HEK293 (cell line): ENCODE results near the gene MTFMT.

ENCODE experiments used
- CTCF ChIA-PET: fragments of 350-600 bp; formaldehyde crosslinking; extraction: SDS; loops from one replicate; lab custom pipeline; 2021; ENCODE audit warnings: antibody characterized with exemption; lab: Yijun Ruan, JAX
- POLR2A ChIA-PET: fragments of 300-600 bp; formaldehyde crosslinking; extraction: SDS; loops from one replicate; lab custom pipeline; 2020; ENCODE audit warnings: antibody characterized with exemption, inconsistent platforms; lab: Yijun Ruan, JAX
- H3K27ac ChIP-seq: fragments of 200-500 bp; sonication (Bioruptor generic); 2 replicates; pipeline ENCODE4 v1.5.1; 2014; ENCODE audit warnings: low read depth, low read length, control low read depth, inconsistent platforms; ENCODE audit errors: extremely low read depth
- H3K36me3 ChIP-seq, 2 experiments: fragments of 200-500 bp in 1 of 2; sonication (Bioruptor generic) in 1 of 2; 1 replicate in 1 of 2; 2 replicates in 1 of 2; pipeline ENCODE4 v1.5.1; 2014 to 2017; ENCODE audit warnings: inconsistent platforms in 2 of 2, low read length in 2 of 2; ENCODE audit not compliant: control insufficient read depth in 2 of 2, insufficient read depth in 1 of 2
- H3K4me1 ChIP-seq: fragments of 200-500 bp; sonication (Bioruptor generic); 2 replicates; pipeline ENCODE4 v1.5.1; 2014; ENCODE audit warnings: mild to moderate bottlenecking, low read length, inconsistent platforms; ENCODE audit not compliant: control insufficient read depth, insufficient read depth
- H3K4me3 ChIP-seq: 2 replicates; pipeline ENCODE4 v1.5.1; 2011; ENCODE audit warnings: low read depth, mild to moderate bottlenecking, control low read depth, low read length, moderate library complexity
- H3K9me3 ChIP-seq: fragments of 200-500 bp; sonication (Bioruptor generic); 2 replicates; pipeline ENCODE4 v1.5.1; 2014; ENCODE audit warnings: low read depth, low read length, inconsistent platforms; ENCODE audit not compliant: control insufficient read depth, insufficient read depth
- HOXC10 ChIP-seq: sonication (generic); formaldehyde crosslinking; IDR thresholded peaks from 2 replicates; pipeline ENCODE4 v1.8.1; 2023; ENCODE audit warnings: mild to moderate bottlenecking, missing genetic modification reagents
- ZFP41 ChIP-seq: fragments of 450-650 bp; formaldehyde crosslinking; IDR thresholded peaks from 2 replicates; pipeline ENCODE4 v1.5.1; 2016; ENCODE audit warnings: missing biosample characterization, missing genetic modification characterization, borderline replicate concordance
- ZNF146 ChIP-seq: fragments of 450-650 bp; formaldehyde crosslinking; IDR thresholded peaks from 2 replicates; pipeline ENCODE4 v1.5.1; 2016; ENCODE audit warnings: missing biosample characterization, missing genetic modification characterization
- ZNF366 ChIP-seq: fragments of 450-650 bp; formaldehyde crosslinking; conservative IDR thresholded peaks from 2 replicates; pipeline ENCODE4 v1.5.1; 2016; ENCODE audit warnings: missing biosample characterization, missing genetic modification characterization
- ZNF488 ChIP-seq: fragments of 450-650 bp; formaldehyde crosslinking; IDR thresholded peaks from 2 replicates; pipeline ENCODE4 v1.5.1; 2016; ENCODE audit warnings: missing biosample characterization, missing genetic modification characterization
- ZNF558 ChIP-seq: fragments of 450-650 bp; formaldehyde crosslinking; IDR thresholded peaks from 2 replicates; pipeline ENCODE4 v1.5.1; 2016; ENCODE audit warnings: missing biosample characterization, missing genetic modification characterization
- ZNF596 ChIP-seq: fragments of 450-650 bp; IDR thresholded peaks from 2 replicates; pipeline ENCODE4 v1.5.0; 2018; ENCODE audit warnings: missing biosample characterization, mild to moderate bottlenecking, missing genetic modification characterization, moderate library complexity
- ZNF677 ChIP-seq: fragments of 450-650 bp; IDR thresholded peaks from 2 replicates; pipeline ENCODE4 v1.5.0; 2018; ENCODE audit warnings: missing biosample characterization, mild to moderate bottlenecking, missing genetic modification characterization, moderate library complexity
- ZNF692 ChIP-seq: fragments of 450-650 bp; formaldehyde crosslinking; IDR thresholded peaks from 2 replicates; pipeline ENCODE4 v1.5.1; 2016; ENCODE audit warnings: missing biosample characterization, missing genetic modification characterization
- ZNF701 ChIP-seq: fragments of 450-650 bp; formaldehyde crosslinking; IDR thresholded peaks from 2 replicates; pipeline ENCODE4 v1.5.1; 2016; ENCODE audit warnings: missing biosample characterization, missing genetic modification characterization
- TF ChIP-seq, protein P1 (sequence below): fragments of 450-650 bp; IDR thresholded peaks from 2 replicates; pipeline ENCODE4 v1.5.1; 2018; ENCODE audit warnings: missing biosample characterization, mild to moderate bottlenecking, missing genetic modification characterization

MTFMT gene

GRCh38 chr15:65066001-65066634, 36.7 kb upstream of the MTFMT start:
- TF ChIP-seq ZNF692 (no peak), HOXC10 (CRISPR knock-in tag) (no peak), ZNF366 (tag by site-specific recombination) (peak; percentile 90)
- TF ChIP-seq, all 188 proteins: peak for 1
- Histone ChIP-seq H3K27ac (no peak overlapping the region), H3K4me3 (no peak overlapping the region), H3K9me3 (no peaks in the 10 kb centered on the region), H3K36me3 (no peaks in the 10 kb centered on the region), H3K4me1 (no peaks in the 10 kb centered on the region)
- CTCF ChIA-PET = interaction anchor here (0.6 to 1.4 kb wide), 4 partner anchors 11 to 345 kb away, joined by 4 to 6 read pairs (median 5); no protein-coding TSS in a partner anchor
- POLR2A ChIA-PET = interaction anchor here (0.7 kb wide), 1 partner anchor 222 kb away, joined by 3 read pairs; no protein-coding TSS in a partner anchor

DNA sequence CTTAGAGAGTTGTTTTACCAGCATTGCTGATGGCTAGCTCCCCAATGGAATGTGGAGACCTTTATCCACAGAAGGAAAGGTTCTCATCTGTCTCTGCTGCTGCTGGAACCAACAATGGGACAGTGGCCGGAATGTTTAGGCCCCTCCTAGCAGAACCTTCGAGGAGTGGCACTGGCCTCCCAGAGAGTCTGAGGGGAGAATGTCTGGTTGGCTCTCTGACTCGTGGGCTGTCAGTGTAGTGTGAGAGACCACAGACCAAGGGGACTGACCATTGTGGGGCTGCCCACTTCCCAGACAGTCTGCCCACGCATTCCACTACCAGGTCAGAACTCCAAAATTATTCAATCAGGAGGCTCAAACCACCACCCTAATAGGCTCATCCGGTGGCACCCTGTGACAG, 33.3 kb upstream of the MTFMT start:
- no peaks in the 10 kb centered on the region for H3K9me3 ChIP-seq
- H3K4me3 ChIP-seq = no peak overlapping the region
- no peak overlapping the region for H3K27ac ChIP-seq
- no peaks in the 10 kb centered on the region for H3K4me1 ChIP-seq
- TF ChIP-seq ZNF596 (tag by site-specific recombination) (no peak), ZNF488 (tag by site-specific recombination) (no peak), ZNF701 (tag by site-specific recombination) (no peak)
- no peaks in the 10 kb centered on the region for H3K36me3 ChIP-seq
- CTCF ChIA-PET = interaction anchor here (0.8 to 2.2 kb wide), 3 partner anchors 8 to 20 kb away, joined by 3 to 7 read pairs (median 5); no protein-coding TSS in a partner anchor
- POLR2A ChIA-PET = no interaction called here

DNA sequence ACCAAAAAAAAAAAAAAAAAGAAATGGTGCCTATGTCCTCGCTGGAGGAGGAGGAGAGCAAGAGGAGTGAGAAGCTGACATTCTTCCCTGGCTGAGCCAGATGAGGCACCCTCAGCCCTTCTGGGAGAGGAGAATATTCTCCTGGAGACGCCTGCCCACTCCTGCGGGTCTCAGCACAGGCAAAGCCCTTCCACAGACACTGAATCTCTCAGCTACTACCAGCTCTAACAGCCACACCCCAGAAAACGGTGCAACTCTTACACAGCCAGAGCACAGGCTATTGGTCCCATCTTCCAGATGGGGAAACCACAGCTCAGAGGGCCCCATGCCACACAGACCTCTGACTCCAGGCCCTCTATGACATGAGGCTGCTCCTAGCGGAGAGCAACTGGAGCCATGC, 32.6 kb upstream of the MTFMT start:
- no peaks in the 10 kb centered on the region for H3K4me1 ChIP-seq
- TF ChIP-seq ZFP41 (tag by site-specific recombination) = no peak
- TF ChIP-seq ZNF677 (tag by site-specific recombination) = no peak
- TF ChIP-seq, protein P1, sequence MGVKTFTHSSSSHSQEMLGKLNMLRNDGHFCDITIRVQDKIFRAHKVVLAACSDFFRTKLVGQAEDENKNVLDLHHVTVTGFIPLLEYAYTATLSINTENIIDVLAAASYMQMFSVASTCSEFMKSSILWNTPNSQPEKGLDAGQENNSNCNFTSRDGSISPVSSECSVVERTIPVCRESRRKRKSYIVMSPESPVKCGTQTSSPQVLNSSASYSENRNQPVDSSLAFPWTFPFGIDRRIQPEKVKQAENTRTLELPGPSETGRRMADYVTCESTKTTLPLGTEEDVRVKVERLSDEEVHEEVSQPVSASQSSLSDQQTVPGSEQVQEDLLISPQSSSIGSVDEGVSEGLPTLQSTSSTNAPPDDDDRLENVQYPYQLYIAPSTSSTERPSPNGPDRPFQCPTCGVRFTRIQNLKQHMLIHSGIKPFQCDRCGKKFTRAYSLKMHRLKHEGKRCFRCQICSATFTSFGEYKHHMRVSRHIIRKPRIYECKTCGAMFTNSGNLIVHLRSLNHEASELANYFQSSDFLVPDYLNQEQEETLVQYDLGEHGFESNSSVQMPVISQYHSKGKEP = no peak
- TF ChIP-seq ZNF146 (tag by site-specific recombination) = no peak
- ChIA-PET POLR2A (no interaction called here), CTCF (interaction anchor here (0.8 to 2.2 kb wide), 3 partner anchors 8 to 21 kb away, joined by 3 to 7 read pairs (median 5); no protein-coding TSS in a partner anchor)
- no peaks in the 10 kb centered on the region for H3K9me3 ChIP-seq
- H3K4me3 ChIP-seq = no peak overlapping the region
- no peaks in the 10 kb centered on the region for H3K36me3 ChIP-seq
- no peak overlapping the region for H3K27ac ChIP-seq

- Histone ChIP-seq H3K36me3 (no peaks in the 10 kb centered on the region), H3K4me1 (no peaks in the 10 kb centered on the region)
- TF ChIP-seq ZNF558 (tag by site-specific recombination) = no peak
- TF ChIP-seq ZNF146 (tag by site-specific recombination) = no peak
- TF ChIP-seq, all 188 proteins: peak for 0
- no peak overlapping the region for H3K4me3 ChIP-seq
- H3K27ac ChIP-seq = no peak overlapping the region
- ChIA-PET CTCF (interaction anchor here (0.6 to 1.0 kb wide), 3 partner anchors 63 to 210 kb away, joined by 3 to 4 read pairs (median 3); no protein-coding TSS in a partner anchor), POLR2A (no interaction called here)
- H3K9me3 ChIP-seq = no peaks in the 10 kb centered on the region
These were observed 31.4 kb upstream of the MTFMT start for GRCh38 chr15:65060641-65061397.
